Stomach (tissue), 4 donors: ENCODE data around the gene PKIG.

ENCODE experiments used
- EP300 ChIP-seq: sonication (generic); formaldehyde crosslinking; IDR thresholded peaks from one replicate; pipeline ENCODE4 v1.6.1; 2017; ENCODE audit warnings: antibody characterized with exemption
- POLR2AphosphoS5 ChIP-seq, 3 donors: sonication (generic); formaldehyde crosslinking; IDR thresholded peaks; one replicate each; pipeline ENCODE4 v1.6.1; 2016; ENCODE audit warnings: antibody characterized with exemption in 3 of 3

- TF ChIP-seq EP300 (no peak), POLR2AphosphoS5 (IDR thresholded peaks at IDR 0.05) (no peak)
Observed at GRCh38 chr20:44606725-44607441, 24.5 kb downstream of the PKIG start.
